A549 (cell line): ENCODE measurements around the gene MAP3K15. TPM values are rescaled to one million over a fixed set of nuclear protein-coding genes. Genes with fewer than 3 reads are reported as not detected.

Experiments used
- ATAC-seq, 2 experiments: fragments of 200-7000 bp in 1 of 2; fragments of >200 bp in 1 of 2; cut with Nextera tagmentation in 1 of 2; cut with Tn5 transposase in 1 of 2; 3 replicates each; pipeline versions ENCODE4 v1.8.0 to v1.9.1; 2018 to 2020; ENCODE audit warnings: mild to moderate bottlenecking in 1 of 2, moderate library complexity in 1 of 2
- CTCF ChIA-PET: fragments of 300-600 bp; sonication (Branson Sonifier 250); formaldehyde crosslinking; extraction: SDS; loops from one replicate; lab custom pipeline; 2021; ENCODE audit warnings: antibody characterized with exemption, inconsistent platforms; lab: Yijun Ruan, JAX
- POLR2A ChIA-PET: fragments of 350-600 bp; formaldehyde crosslinking; extraction: SDS; loops from one replicate; lab custom pipeline; 2021; ENCODE audit warnings: antibody characterized with exemption, inconsistent platforms; lab: Yijun Ruan, JAX
- DNase-seq, 2 experiments: peaks; one replicate each; pipeline versions ENCODE4 v3.0.0 to v3.0.0-alpha.2; 2011 to 2016; ENCODE audit warnings: low read depth in 1 of 2, low spot score in 1 of 2
- FAIRE-seq: peaks from 2 replicates; lab custom pipeline; 2011; peaks lifted over from hg19 to GRCh38; lab: Jason Lieb, UNC
- H3K27ac ChIP-seq, 2 experiments: fragments of >200 bp; sonication (Bioruptor Twin); formaldehyde crosslinking; 3 replicates each; pipeline ENCODE4 v1.5.1; 2016 to 2017
- H3K4me1 ChIP-seq: fragments of >200 bp; sonication (Bioruptor Twin); formaldehyde crosslinking; 3 replicates; pipeline ENCODE4 v1.6.1; 2016
- H3K4me2 ChIP-seq: fragments of >200 bp; sonication (Bioruptor Twin); formaldehyde crosslinking; 3 replicates; pipeline ENCODE4 v1.6.1; 2016
- H3K4me3 ChIP-seq: fragments of >200 bp; sonication (Bioruptor Twin); formaldehyde crosslinking; 3 replicates; pipeline ENCODE4 v1.5.1; 2016
- H3K9me3 ChIP-seq: fragments of >200 bp; sonication (Bioruptor Twin); formaldehyde crosslinking; 3 replicates; pipeline ENCODE4 v1.6.1; 2016
- CBX2 ChIP-seq: fragments of 200-600 bp; sonication (generic); IDR thresholded peaks from 2 replicates; pipeline ENCODE4 v1.6.1; 2016; ENCODE audit warnings: low read depth, mild to moderate bottlenecking, borderline replicate concordance
- CBX8 ChIP-seq: fragments of 200-600 bp; sonication (generic); IDR thresholded peaks from 2 replicates; pipeline ENCODE4 v1.6.1; 2016
- CHD4 ChIP-seq: fragments of 200-600 bp; sonication (generic); IDR thresholded peaks from 2 replicates; pipeline ENCODE4 v1.6.1; 2016; ENCODE audit warnings: antibody characterized with exemption, mild to moderate bottlenecking, borderline replicate concordance
- ESRRA ChIP-seq: fragments of 150-350 bp; IDR thresholded peaks from 2 replicates; pipeline ENCODE4 v1.6.1; 2014; ENCODE audit warnings: mild to moderate bottlenecking, low read length, borderline replicate concordance
- FOSB ChIP-seq: fragments of 250-450 bp; sonication (Bioruptor Pico); IDR thresholded peaks from 2 replicates; pipeline ENCODE4 v1.5.0; 2020; ENCODE audit warnings: mild to moderate bottlenecking, moderate library complexity
- JUN ChIP-seq, 2 experiments: fragments of >200 bp; sonication (Bioruptor Twin); formaldehyde crosslinking; IDR thresholded peaks; 2 replicates in 1 of 2; 3 replicates in 1 of 2; pipeline ENCODE4 v1.6.1; 2016 to 2017
- KDM1A ChIP-seq: fragments of 200-600 bp; sonication (generic); IDR thresholded peaks from 2 replicates; pipeline ENCODE4 v1.6.1; 2016; ENCODE audit warnings: low read depth, mild to moderate bottlenecking
- MAFK ChIP-seq: fragments of 450-650 bp; IDR thresholded peaks from 2 replicates; pipeline ENCODE4 v1.6.1; 2014; ENCODE audit not compliant: partially characterized antibody
- MYC ChIP-seq: IDR thresholded peaks from 2 replicates; pipeline ENCODE4 v1.6.1; 2012; ENCODE audit warnings: mild to moderate bottlenecking, inconsistent platforms, low read length, improper control_type of control experiment, borderline replicate concordance
- NFE2L2 ChIP-seq: fragments of 150-350 bp; conservative IDR thresholded peaks from 2 replicates; pipeline ENCODE4 v1.6.1; 2014; ENCODE audit warnings: low read length
- RAD21 ChIP-seq, 2 experiments: fragments of >200 bp in 1 of 2; sonication (Bioruptor Twin) in 1 of 2; formaldehyde crosslinking in 1 of 2; IDR thresholded peaks in 1 of 2; conservative IDR thresholded peaks in 1 of 2; 2 replicates in 1 of 2; 3 replicates in 1 of 2; pipeline ENCODE4 v1.6.1; 2012 to 2018; ENCODE audit warnings: inconsistent platforms in 1 of 2
- RARB ChIP-seq: fragments of 250-450 bp; sonication (Bioruptor Pico); IDR thresholded peaks from 2 replicates; pipeline ENCODE4 v1.8.0; 2021; ENCODE audit warnings: mild to moderate bottlenecking, moderate library complexity
- RFX5 ChIP-seq: fragments of 450-650 bp; IDR thresholded peaks from 2 replicates; pipeline ENCODE4 v1.7.1; 2014; ENCODE audit warnings: antibody characterized with exemption, mild to moderate bottlenecking, moderate library complexity
- SREBF2 ChIP-seq: fragments of 450-650 bp; IDR thresholded peaks from 2 replicates; pipeline ENCODE4 v1.6.1; 2014; ENCODE audit warnings: mild to moderate bottlenecking, moderate library complexity
- TFCP2L1 ChIP-seq: fragments of 250-450 bp; sonication (Bioruptor Pico); IDR thresholded peaks from 2 replicates; pipeline ENCODE4 v1.5.0; 2021; ENCODE audit warnings: mild to moderate bottlenecking
- TP53 ChIP-seq: fragments of 250-450 bp; sonication (Bioruptor Pico); IDR thresholded peaks from 2 replicates; pipeline ENCODE4 v1.5.0; 2021; ENCODE audit warnings: mild to moderate bottlenecking, moderate library complexity
- ZNF302 ChIP-seq: fragments of 250-450 bp; sonication (Bioruptor Pico); IDR thresholded peaks from 2 replicates; pipeline ENCODE4 v1.9.0; 2021; ENCODE audit warnings: inconsistent platforms, mild to moderate bottlenecking, moderate library complexity
- whole genome bisulfite sequencing: methylation state at CpG from one replicate; pipeline ENCODE4 v1.1.6; 2017; ENCODE audit errors: missing lambda C conversion rate; 5-methylcytosine and 5-hydroxymethylcytosine counted together
- polyA plus RNA-seq, 4 experiments: library from polyadenylated mRNA; depleted of rRNA in 3 of 4; stranded (reverse); fragments of >200 nt; fragmentation: RNase III in 1 of 4; extraction: RNeasy Plus Mini Kit Qiagen cat#74134 plus additional on column Dnase treatment in 1 of 4; gene quantifications; 2 replicates in 3 of 4; 3 replicates in 1 of 4; pipeline ENCODE4 v1.2.3, GENCODE V29; 2011 to 2017
- TF ChIP-seq, protein P1 (sequence below): fragments of 250-450 bp; sonication (Bioruptor Pico); IDR thresholded peaks from 2 replicates; pipeline ENCODE4 v1.5.0; 2020; ENCODE audit warnings: low read depth, mild to moderate bottlenecking, moderate library complexity
- TF ChIP-seq, protein P2 (sequence below): fragments of >200 bp; sonication (Bioruptor Twin); formaldehyde crosslinking; IDR thresholded peaks from 3 replicates; pipeline ENCODE4 v1.5.1; 2016
- TF ChIP-seq, protein P3 (sequence below): IDR thresholded peaks from 2 replicates; pipeline ENCODE4 v1.6.1; 2012
- TF ChIP-seq, protein P4 (sequence below): fragments of 200-600 bp; sonication (generic); IDR thresholded peaks from 2 replicates; pipeline ENCODE4 v1.6.1; 2016; ENCODE audit warnings: antibody characterized with exemption, mild to moderate bottlenecking, moderate library complexity
- TF ChIP-seq, protein P5 (sequence below): fragments of >200 bp; sonication (Bioruptor Twin); formaldehyde crosslinking; IDR thresholded peaks from 3 replicates; pipeline ENCODE4 v1.6.1; 2016

Gene MAP3K15
- polyA plus RNA-seq, 2 of the 4 experiments (the other 2 are of a cell fraction): 2.3 to 5.7 TPM

DNA sequence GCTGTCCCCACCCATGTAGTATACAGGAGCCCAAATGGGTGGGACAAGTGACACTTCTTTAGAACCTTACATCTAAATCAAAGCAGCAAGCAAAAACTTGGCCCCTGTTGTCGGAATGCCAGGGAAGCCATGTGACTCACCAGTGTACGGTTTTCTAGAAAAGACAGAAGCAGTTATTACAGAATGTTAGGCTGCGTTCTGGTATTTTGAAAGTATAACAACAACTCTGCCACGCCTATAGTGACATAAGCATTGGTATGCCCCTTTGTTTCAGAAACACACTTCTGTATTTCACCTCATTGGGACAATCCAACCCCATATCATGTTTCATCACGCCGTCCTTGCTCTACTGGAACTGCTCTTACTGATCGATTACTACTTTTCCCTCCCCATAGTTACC is 156.8 kb downstream of the MAP3K15 start:
- no peak overlapping the region for H3K4me3 ChIP-seq
- no peaks in the 10 kb centered on the region for H3K9me3 ChIP-seq
- no peak overlapping the region for H3K27ac ChIP-seq
- H3K4me1 ChIP-seq: no peaks in the 10 kb centered on the region
- POLR2A ChIA-PET: no interaction called here
- no peak for ATAC-seq
- DNase-seq: no peak
- CTCF ChIA-PET: interaction anchor here (2.5 kb wide), 1 partner anchor 14 kb away, joined by 13 read pairs; no protein-coding TSS in a partner anchor
- H3K4me2 ChIP-seq: no peak overlapping the region
- no peak for TF ChIP-seq TFCP2L1 (CRISPR knock-in tag)
- TF ChIP-seq, protein P1, sequence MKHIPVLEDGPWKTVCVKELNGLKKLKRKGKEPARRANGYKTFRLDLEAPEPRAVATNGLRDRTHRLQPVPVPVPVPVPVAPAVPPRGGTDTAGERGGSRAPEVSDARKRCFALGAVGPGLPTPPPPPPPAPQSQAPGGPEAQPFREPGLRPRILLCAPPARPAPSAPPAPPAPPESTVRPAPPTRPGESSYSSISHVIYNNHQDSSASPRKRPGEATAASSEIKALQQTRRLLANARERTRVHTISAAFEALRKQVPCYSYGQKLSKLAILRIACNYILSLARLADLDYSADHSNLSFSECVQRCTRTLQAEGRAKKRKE (CRISPR knock-in tag): no peak
- no peak for TF ChIP-seq KDM1A
- TF ChIP-seq NFE2L2: no peak
- TF ChIP-seq ESRRA: no peak
- TF ChIP-seq RFX5: no peak
- TF ChIP-seq, protein P2, sequence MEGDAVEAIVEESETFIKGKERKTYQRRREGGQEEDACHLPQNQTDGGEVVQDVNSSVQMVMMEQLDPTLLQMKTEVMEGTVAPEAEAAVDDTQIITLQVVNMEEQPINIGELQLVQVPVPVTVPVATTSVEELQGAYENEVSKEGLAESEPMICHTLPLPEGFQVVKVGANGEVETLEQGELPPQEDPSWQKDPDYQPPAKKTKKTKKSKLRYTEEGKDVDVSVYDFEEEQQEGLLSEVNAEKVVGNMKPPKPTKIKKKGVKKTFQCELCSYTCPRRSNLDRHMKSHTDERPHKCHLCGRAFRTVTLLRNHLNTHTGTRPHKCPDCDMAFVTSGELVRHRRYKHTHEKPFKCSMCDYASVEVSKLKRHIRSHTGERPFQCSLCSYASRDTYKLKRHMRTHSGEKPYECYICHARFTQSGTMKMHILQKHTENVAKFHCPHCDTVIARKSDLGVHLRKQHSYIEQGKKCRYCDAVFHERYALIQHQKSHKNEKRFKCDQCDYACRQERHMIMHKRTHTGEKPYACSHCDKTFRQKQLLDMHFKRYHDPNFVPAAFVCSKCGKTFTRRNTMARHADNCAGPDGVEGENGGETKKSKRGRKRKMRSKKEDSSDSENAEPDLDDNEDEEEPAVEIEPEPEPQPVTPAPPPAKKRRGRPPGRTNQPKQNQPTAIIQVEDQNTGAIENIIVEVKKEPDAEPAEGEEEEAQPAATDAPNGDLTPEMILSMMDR: no peak
- TF ChIP-seq RARB (CRISPR knock-in tag): no peak
- no peak for TF ChIP-seq RAD21 (conservative IDR thresholded peaks at IDR 0.05 in 1 of 2, IDR thresholded peaks at IDR 0.05 in 1 of 2)
- TF ChIP-seq, protein P3, sequence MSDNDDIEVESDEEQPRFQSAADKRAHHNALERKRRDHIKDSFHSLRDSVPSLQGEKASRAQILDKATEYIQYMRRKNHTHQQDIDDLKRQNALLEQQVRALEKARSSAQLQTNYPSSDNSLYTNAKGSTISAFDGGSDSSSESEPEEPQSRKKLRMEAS: no peak
- no peak for TF ChIP-seq JUN (IDR thresholded peaks at IDR 0.05)
- no peak for TF ChIP-seq TP53 (CRISPR knock-in tag)
- TF ChIP-seq, protein P4, sequence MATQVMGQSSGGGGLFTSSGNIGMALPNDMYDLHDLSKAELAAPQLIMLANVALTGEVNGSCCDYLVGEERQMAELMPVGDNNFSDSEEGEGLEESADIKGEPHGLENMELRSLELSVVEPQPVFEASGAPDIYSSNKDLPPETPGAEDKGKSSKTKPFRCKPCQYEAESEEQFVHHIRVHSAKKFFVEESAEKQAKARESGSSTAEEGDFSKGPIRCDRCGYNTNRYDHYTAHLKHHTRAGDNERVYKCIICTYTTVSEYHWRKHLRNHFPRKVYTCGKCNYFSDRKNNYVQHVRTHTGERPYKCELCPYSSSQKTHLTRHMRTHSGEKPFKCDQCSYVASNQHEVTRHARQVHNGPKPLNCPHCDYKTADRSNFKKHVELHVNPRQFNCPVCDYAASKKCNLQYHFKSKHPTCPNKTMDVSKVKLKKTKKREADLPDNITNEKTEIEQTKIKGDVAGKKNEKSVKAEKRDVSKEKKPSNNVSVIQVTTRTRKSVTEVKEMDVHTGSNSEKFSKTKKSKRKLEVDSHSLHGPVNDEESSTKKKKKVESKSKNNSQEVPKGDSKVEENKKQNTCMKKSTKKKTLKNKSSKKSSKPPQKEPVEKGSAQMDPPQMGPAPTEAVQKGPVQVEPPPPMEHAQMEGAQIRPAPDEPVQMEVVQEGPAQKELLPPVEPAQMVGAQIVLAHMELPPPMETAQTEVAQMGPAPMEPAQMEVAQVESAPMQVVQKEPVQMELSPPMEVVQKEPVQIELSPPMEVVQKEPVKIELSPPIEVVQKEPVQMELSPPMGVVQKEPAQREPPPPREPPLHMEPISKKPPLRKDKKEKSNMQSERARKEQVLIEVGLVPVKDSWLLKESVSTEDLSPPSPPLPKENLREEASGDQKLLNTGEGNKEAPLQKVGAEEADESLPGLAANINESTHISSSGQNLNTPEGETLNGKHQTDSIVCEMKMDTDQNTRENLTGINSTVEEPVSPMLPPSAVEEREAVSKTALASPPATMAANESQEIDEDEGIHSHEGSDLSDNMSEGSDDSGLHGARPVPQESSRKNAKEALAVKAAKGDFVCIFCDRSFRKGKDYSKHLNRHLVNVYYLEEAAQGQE: no peak
- TF ChIP-seq CHD4: no peak
- no peak for FAIRE-seq
- 95% methylated on average over 7 of the region's 7 CpGs for WGBS

DNA sequence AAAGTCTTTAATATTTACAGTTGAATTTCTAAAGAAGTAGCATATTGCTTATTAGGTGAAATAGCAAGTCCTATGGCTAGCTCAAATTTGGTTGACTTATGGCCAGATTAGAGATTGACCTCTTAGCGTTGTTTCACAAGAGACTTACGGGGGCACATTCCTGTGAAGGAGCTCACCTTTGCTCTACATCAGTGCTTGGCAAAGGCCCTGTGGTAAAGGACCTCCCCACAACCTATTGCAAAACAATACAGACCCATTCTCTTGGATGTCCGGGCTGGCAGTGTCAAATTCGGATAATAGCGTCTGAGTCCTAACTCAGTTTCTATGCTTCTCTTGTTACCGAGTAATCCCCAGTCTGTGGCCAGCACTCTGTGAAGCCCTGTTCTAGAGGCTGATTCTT is 160.7 kb downstream of the MAP3K15 start:
- no peak overlapping the region for H3K4me3 ChIP-seq
- H3K9me3 ChIP-seq: no peaks in the 10 kb centered on the region
- TF ChIP-seq MAFK (no peak), ZNF302 (CRISPR knock-in tag) (no peak), MYC (no peak), CBX8 (no peak), CHD4 (no peak), ESRRA (no peak), KDM1A (no peak), SREBF2 (no peak), CBX2 (no peak), NFE2L2 (no peak), FOSB (CRISPR knock-in tag) (no peak)
- TF ChIP-seq, protein P5, sequence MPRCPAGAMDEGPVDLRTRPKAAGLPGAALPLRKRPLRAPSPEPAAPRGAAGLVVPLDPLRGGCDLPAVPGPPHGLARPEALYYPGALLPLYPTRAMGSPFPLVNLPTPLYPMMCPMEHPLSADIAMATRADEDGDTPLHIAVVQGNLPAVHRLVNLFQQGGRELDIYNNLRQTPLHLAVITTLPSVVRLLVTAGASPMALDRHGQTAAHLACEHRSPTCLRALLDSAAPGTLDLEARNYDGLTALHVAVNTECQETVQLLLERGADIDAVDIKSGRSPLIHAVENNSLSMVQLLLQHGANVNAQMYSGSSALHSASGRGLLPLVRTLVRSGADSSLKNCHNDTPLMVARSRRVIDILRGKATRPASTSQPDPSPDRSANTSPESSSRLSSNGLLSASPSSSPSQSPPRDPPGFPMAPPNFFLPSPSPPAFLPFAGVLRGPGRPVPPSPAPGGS: no peak
- TF ChIP-seq, protein P3: no peak
- no peaks in the 10 kb centered on the region for H3K4me1 ChIP-seq
- FAIRE-seq (no peak), DNase-seq (no peak), ATAC-seq (no peak)
- no peak overlapping the region for H3K27ac ChIP-seq
- 94% methylated on average over 6 of the region's 6 CpGs for WGBS
- POLR2A ChIA-PET: no interaction called here
- CTCF ChIA-PET: no interaction called here
- no peak overlapping the region for H3K4me2 ChIP-seq
